Pancreas (tissue), 10 donors: Measurements from ENCODE around the gene SMARCC2. TPM values are rescaled to one million over a fixed set of nuclear protein-coding genes. Genes with fewer than 3 reads are reported as not detected.

Experiments used
- ATAC-seq, 4 donors: fragments of 200-7000 bp; cut with Tn5 transposase; one replicate each; pipeline versions ENCODE4 v1.8.0 to v1.9.1; 2020; ENCODE audit warnings: mild to moderate bottlenecking in 4 of 4, moderate library complexity in 4 of 4
- DNase-seq, 6 donors: peaks; one replicate each; pipeline ENCODE4 v3.0.0-alpha.2; 2020
- FAIRE-seq: peaks from 2 replicates; lab custom pipeline; 2012; peaks lifted over from hg19 to GRCh38; lab: Jason Lieb, UNC
- H3K27ac ChIP-seq, 4 donors: fragments of 200-600 bp; sonication (generic); 1 replicate in 3 of 4; 2 replicates in 1 of 4; pipeline versions ENCODE4 v1.5.0 to v1.8.0; 2020
- H3K27me3 ChIP-seq, 4 donors: fragments of 200-600 bp; one replicate each; pipeline ENCODE4 v1.8.0; 2021
- H3K36me3 ChIP-seq, 3 donors: fragments of 200-600 bp; sonication (generic) in 1 of 3; one replicate each; pipeline versions ENCODE4 v1.5.0 to v1.8.0; 2020 to 2021
- H3K4me1 ChIP-seq, 3 donors: fragments of 200-600 bp; one replicate each; pipeline ENCODE4 v1.8.0; 2021
- H3K4me3 ChIP-seq, 4 donors: fragments of 200-600 bp; sonication (generic) in 2 of 4; one replicate each; pipeline versions ENCODE4 v1.5.0 to v1.8.0; 2020 to 2021
- H3K9me3 ChIP-seq, 4 donors: fragments of 200-600 bp; one replicate each; pipeline ENCODE4 v1.8.0; 2021
- CTCF ChIP-seq, 4 donors: fragments of 200-600 bp; sonication (generic) in 3 of 4; IDR thresholded peaks; one replicate each; pipeline versions ENCODE4 v1.5.0 to v1.8.0; 2021; ENCODE audit warnings: antibody characterized with exemption in 4 of 4
- WGBS, 2 donors: extraction: QIAGEN DNeasy Blood & Tissue Kit; methylation state at CpG; one replicate each; pipeline ENCODE4 v1.1.7; 2013; 5-methylcytosine and 5-hydroxymethylcytosine counted together
- intact Hi-C, 3 donors: fragments of 100-400 bp; cut with DNase I; formaldehyde crosslinking; loops; one replicate each; pipeline versions ENCODE4 v1.11.1 to v1.14.2; 2022
- polyA plus RNA-seq, 2 donors: library from polyadenylated mRNA; stranded (reverse); fragments of 200-250 nt; gene quantifications; one replicate each; pipeline ENCODE4 v1.2.3, GENCODE V29; 2013
- total RNA-seq, 6 donors: library from RNA; stranded (reverse); fragmentation: NEBNext Ultra II Directional in 4 of 6; extraction: Animal tissue kit (Norgen Biotek cat#: 25700) in 4 of 6; gene quantifications; one replicate each; pipeline versions ENCODE4 v1.2.1 to v1.2.4, GENCODE V29; 2021 to 2023
- donor health status: healthy with polysubstance abuse.
- donor health status: DM: no; HTN: no; CAD: no; lungs with moderate emphysema.
- donor health status: DM: no; HTN: no; CAD: no.
- donor health status: control.
- donor health status: control.
- donor health status: Bipolar disorder and iron deficiency.
- donor health status: DM: yes; HTN: yes; CAD: no.
- donor health status: DM: no; HTN: no; CAD: no.
- donor health status: DM: no; HTN: no; CAD: no.
- donor health status: DM: yes; HTN: yes; CAD: no.

Gene SMARCC2
- total and polyA plus RNA-seq, 8 donors = 26.3 to 64.5 (median 38.2) TPM

DNA sequence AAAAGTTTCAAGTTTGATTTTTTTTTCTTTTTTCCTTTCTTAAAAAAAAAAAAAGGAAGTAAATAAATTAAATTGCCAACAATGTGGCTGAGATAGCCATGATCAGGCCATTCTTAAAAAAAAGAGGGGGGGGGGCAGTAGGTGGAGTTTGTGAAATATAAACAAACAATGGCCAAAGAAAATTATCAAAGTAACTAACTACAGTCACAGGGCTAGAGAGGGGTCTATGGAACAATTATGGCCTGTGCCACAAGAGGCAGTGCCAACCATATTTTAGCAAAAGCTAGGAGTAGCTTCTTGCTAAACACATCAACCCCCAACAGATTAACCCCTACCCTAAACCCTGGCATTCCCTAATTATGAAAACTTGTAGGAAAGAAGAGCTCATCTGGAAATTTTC lies 16.2 kb upstream of the SMARCC2 start:
- Histone ChIP-seq H3K4me3 (no peak overlapping the region), H3K4me1 (no peaks in the 10 kb centered on the region), H3K27me3 (no peaks in the 10 kb centered on the region), H3K36me3 (peaks cover 6 to 38% (median 16%) of the 10 kb centered on the region in 3 donors), H3K9me3 (no peaks in the 10 kb centered on the region), H3K27ac (no peak overlapping the region)
- intact Hi-C loops = no loop called here
- no peak for DNase-seq
- FAIRE-seq = no peak
- ATAC-seq = no peak
- no peak for TF ChIP-seq CTCF (IDR thresholded peaks at IDR 0.05)

- DNase-seq (no peak), FAIRE-seq (no peak), ATAC-seq (no peak)
- Histone ChIP-seq H3K36me3 (peaks cover 6 to 28% (median 12%) of the 10 kb centered on the region in 3 donors), H3K9me3 (no peaks in the 10 kb centered on the region), H3K4me3 (no peak overlapping the region), H3K27me3 (no peaks in the 10 kb centered on the region), H3K27ac (no peak overlapping the region), H3K4me1 (no peaks in the 10 kb centered on the region)
- no peak for TF ChIP-seq CTCF (IDR thresholded peaks at IDR 0.05)
- intact Hi-C loops = no loop called here
These were observed 15.0 kb upstream of the SMARCC2 start for GRCh38 chr12:56204275-56204674.

DNA sequence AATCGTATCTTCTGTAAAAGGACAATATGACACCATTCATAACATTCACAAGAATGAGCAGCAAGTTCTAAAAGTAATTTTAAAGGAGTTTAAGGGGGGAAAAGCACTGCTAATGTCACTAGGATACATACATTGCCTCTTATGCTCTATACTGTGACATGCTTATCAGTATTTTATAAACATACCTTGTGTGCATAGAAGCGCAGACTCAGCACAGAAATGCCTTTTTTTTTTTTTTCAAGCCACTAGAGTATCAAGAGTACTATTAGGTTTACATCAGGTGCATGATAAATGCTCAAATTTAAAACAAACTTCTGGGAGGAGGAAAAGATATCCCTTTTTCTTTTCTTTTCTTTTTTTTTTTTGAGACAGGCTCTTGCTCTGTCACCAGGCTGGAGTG lies 13.6 kb upstream of the SMARCC2 start:
- Histone ChIP-seq H3K4me1 (no peaks in the 10 kb centered on the region), H3K4me3 (no peak overlapping the region), H3K27ac (no peak overlapping the region), H3K36me3 (peaks cover 4 to 23% (median 7%) of the 10 kb centered on the region in 3 donors), H3K9me3 (no peaks in the 10 kb centered on the region), H3K27me3 (no peaks in the 10 kb centered on the region)
- DNase-seq = no peak
- WGBS, 2 donors = 51 to 60% methylated on average over 2 of the region's 2 CpGs
- ATAC-seq = no peak
- no peak for FAIRE-seq
- TF ChIP-seq CTCF (IDR thresholded peaks at IDR 0.05) = no peak
- intact Hi-C loops = no loop called here

GRCh38 chr12:56202366-56202765 lies 13.1 kb upstream of the SMARCC2 start:
- WGBS, 2 donors = 24 to 37% methylated on average over 1 of the region's 1 CpG
- intact Hi-C loops = no loop called here
- FAIRE-seq (no peak), DNase-seq (no peak), ATAC-seq (no peak)
- Histone ChIP-seq H3K36me3 (peaks cover 0 to 18% (median 3%) of the 10 kb centered on the region in 3 donors), H3K27me3 (no peaks in the 10 kb centered on the region), H3K9me3 (no peaks in the 10 kb centered on the region), H3K4me1 (no peaks in the 10 kb centered on the region), H3K4me3 (no peak overlapping the region), H3K27ac (no peak overlapping the region)
- no peak for TF ChIP-seq CTCF (IDR thresholded peaks at IDR 0.05)

DNA sequence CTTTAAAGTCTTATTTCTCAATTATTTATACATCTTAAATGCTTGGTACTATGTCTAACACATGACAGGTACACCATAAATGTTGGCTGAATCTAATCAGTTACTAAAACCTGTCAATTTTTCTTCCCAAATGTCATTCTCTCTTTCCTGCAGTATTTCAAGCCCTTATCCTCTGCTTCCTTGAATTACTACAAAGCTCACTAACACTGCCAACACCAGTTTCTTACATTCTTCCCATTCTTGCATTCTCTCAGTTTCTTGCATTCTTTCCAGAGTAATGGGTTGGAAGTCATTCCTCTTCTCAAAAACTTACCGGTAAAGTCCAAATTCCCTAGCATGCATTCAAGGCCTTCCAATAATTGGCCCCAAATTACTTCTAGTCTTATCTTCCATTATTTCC lies 9.6 kb upstream of the SMARCC2 start:
- intact Hi-C loops = loop anchor here in 1 of 3 donors (10.0 kb wide), 1 partner anchor 56 kb away; the partner anchor contains the start of gene ANKRD52

More for the DNA sequence above, 9.6 kb upstream of the SMARCC2 start:
- DNase-seq = no peak
- 58 to 77% methylated on average over 1 of the region's 1 CpG for WGBS, 2 donors
- Histone ChIP-seq H3K27ac (no peak overlapping the region), H3K4me3 (no peak overlapping the region), H3K27me3 (no peaks in the 10 kb centered on the region), H3K9me3 (no peaks in the 10 kb centered on the region), H3K36me3 (no peaks in the 10 kb centered on the region), H3K4me1 (no peaks in the 10 kb centered on the region)
- FAIRE-seq = no peak
- TF ChIP-seq CTCF (IDR thresholded peaks at IDR 0.05) = no peak
- no peak for ATAC-seq
